Measurements from ENCODE around the gene WDR43.
"Not testable (repeated sequence)": the region's sequence is repeated elsewhere in the genome, so short reads cannot be mapped to it uniquely, and the experiment has no call there.

WDR43 gene

GRCh38 chr2:28972778-28973335 lies 78.4 kb downstream of the WDR43 start:
- no peak for DNase-seq

- DNase-seq = no peak
These were observed 79.8 kb downstream of the WDR43 start for GRCh38 chr2:28974252-28974651.

- DNase-seq = no peak
These were observed 81.2 kb downstream of the WDR43 start for GRCh38 chr2:28975671-28976070.

GRCh38 chr2:28976584-28976983 lies 82.1 kb downstream of the WDR43 start:
- DNase-seq = no peak

- DNase-seq = no peak
These were observed 82.9 kb downstream of the WDR43 start for GRCh38 chr2:28977176-28977875.

- DNase-seq = not testable (repeated sequence)
These were observed 83.5 kb downstream of the WDR43 start for GRCh38 chr2:28978001-28978400.

GRCh38 chr2:28978606-28979005 lies 84.1 kb downstream of the WDR43 start:
- no peak for DNase-seq

- no peak for DNase-seq
These were observed 84.6 kb downstream of the WDR43 start for GRCh38 chr2:28979041-28979440.

- no peak for DNase-seq
These were observed 85.3 kb downstream of the WDR43 start for GRCh38 chr2:28979576-28980366.

GRCh38 chr2:28980368-28981015 lies 86.0 kb downstream of the WDR43 start:
- no peak for DNase-seq

- no peak for DNase-seq
These were observed 86.6 kb downstream of the WDR43 start, which contains the start of gene TOGARAM2 for GRCh38 chr2:28981016-28981441. TSS of gene TOGARAM2 (plus strand) at chr2:28981298. CDS start at chr2:28994835, 13,537 bp downstream.

- DNase-seq = no peak
These were observed 87.3 kb downstream of the WDR43 start for GRCh38 chr2:28981620-28982376.

GRCh38 chr2:28982381-28982950 lies 88.0 kb downstream of the WDR43 start:
- no peak for DNase-seq

- DNase-seq = no peak
These were observed 92.0 kb downstream of the WDR43 start for GRCh38 chr2:28986429-28986828.

GRCh38 chr2:28989973-28990372 lies 95.5 kb downstream of the WDR43 start:
- DNase-seq = no peak

- DNase-seq = no peak
These were observed 96.0 kb downstream of the WDR43 start for GRCh38 chr2:28990445-28990844.

- DNase-seq = no peak
These were observed 96.6 kb downstream of the WDR43 start for GRCh38 chr2:28991021-28991420.

- no peak for DNase-seq
These were observed 97.0 kb downstream of the WDR43 start for GRCh38 chr2:28991460-28991859.

GRCh38 chr2:28993206-28993960 lies 98.9 kb downstream of the WDR43 start:
- no peak for DNase-seq

GRCh38 chr2:28994074-28994473 lies 99.6 kb downstream of the WDR43 start:
- DNase-seq = no peak

- no peak for DNase-seq
These were observed 100.2 kb downstream of the WDR43 start for GRCh38 chr2:28994679-28995078.
